DOHH2 (cell line): ENCODE results near the gene SAA1.

Experiments used
- H3F3A ChIP-seq: fragments of 200-600 bp; sonication (generic), shearing (Covaris generic); 2 replicates; pipeline ENCODE4 v1.6.0; 2016; ENCODE audit warnings: antibody characterized with exemption, mild to moderate bottlenecking; ENCODE audit not compliant: control insufficient read depth, insufficient read depth
- H3K27ac ChIP-seq: fragments of 200-600 bp; sonication (generic); 2 replicates; pipeline ENCODE4 v1.5.1; 2014; ENCODE audit warnings: low read depth, mild to moderate bottlenecking, low read length, moderate library complexity
- H3K27me3 ChIP-seq: fragments of 200-600 bp; sonication (generic); 2 replicates; pipeline ENCODE4 v1.6.1; 2014; ENCODE audit warnings: mild to moderate bottlenecking, low read length, mixed read lengths; ENCODE audit not compliant: control insufficient read depth
- H3K36me3 ChIP-seq: fragments of 200-600 bp; sonication (generic); 2 replicates; pipeline ENCODE4 v1.6.1; 2014; ENCODE audit warnings: mild to moderate bottlenecking, low read length, moderate library complexity, mixed read lengths; ENCODE audit not compliant: control insufficient read depth
- H3K4me1 ChIP-seq: fragments of 200-600 bp; sonication (generic); 2 replicates; pipeline ENCODE4 v1.6.1; 2014; ENCODE audit warnings: mild to moderate bottlenecking, low read length, mixed read lengths; ENCODE audit not compliant: control insufficient read depth
- H3K4me2 ChIP-seq: fragments of 200-600 bp; sonication (generic); 2 replicates; pipeline ENCODE4 v1.6.0; 2014; ENCODE audit warnings: mild to moderate bottlenecking, low read length, moderate library complexity
- H3K4me3 ChIP-seq: fragments of 200-600 bp; sonication (generic); 2 replicates; pipeline ENCODE4 v1.5.1; 2014; ENCODE audit warnings: mild to moderate bottlenecking, low read length, mixed read lengths
- H3K79me2 ChIP-seq: fragments of 200-600 bp; sonication (generic); 2 replicates; pipeline ENCODE4 v1.6.1; 2014; ENCODE audit warnings: mild to moderate bottlenecking, low read length, mixed read lengths; ENCODE audit not compliant: control insufficient read depth
- H3K9me2 ChIP-seq: fragments of 200-600 bp; sonication (generic); replicated peaks from 2 replicates; pipeline ENCODE4 v1.6.1; 2014; ENCODE audit warnings: mild to moderate bottlenecking, low read length, mixed read lengths; ENCODE audit not compliant: control insufficient read depth
- H3K9me3 ChIP-seq: fragments of 200-600 bp; sonication (generic); 2 replicates; pipeline ENCODE4 v1.6.1; 2014; ENCODE audit warnings: antibody characterized with exemption, low read length, mixed read lengths; ENCODE audit not compliant: control insufficient read depth, insufficient read depth
- H4K20me1 ChIP-seq: fragments of 200-600 bp; sonication (generic); 2 replicates; pipeline ENCODE4 v1.6.0; 2014; ENCODE audit warnings: low read depth, mild to moderate bottlenecking, antibody characterized with exemption, low read length, moderate library complexity; ENCODE audit not compliant: control insufficient read depth, insufficient read depth
- CTCF ChIP-seq: fragments of 200-600 bp; sonication (generic); IDR thresholded peaks from one replicate; pipeline ENCODE4 v1.5.1; 2014; ENCODE audit warnings: antibody characterized with exemption, mild to moderate bottlenecking, low read depth, low read length; ENCODE audit not compliant: poor library complexity, severe bottlenecking
- EZH2phosphoT487 ChIP-seq: fragments of 200-600 bp; sonication (generic); IDR thresholded peaks from 2 replicates; pipeline ENCODE4 v1.6.1; 2017; ENCODE audit warnings: borderline replicate concordance, mild to moderate bottlenecking, antibody characterized with exemption, low read length, moderate library complexity, mixed read lengths

SAA1 gene

GRCh38 chr11:18304745-18305144, 38.7 kb downstream of the SAA1 start:
- Histone ChIP-seq H4K20me1 (no peaks in the 10 kb centered on the region), H3K9me2 (no peaks in the 10 kb centered on the region), H3K27ac (no peak overlapping the region), H3K4me3 (no peak overlapping the region), H3K27me3 (no peaks in the 10 kb centered on the region), H3K9me3 (no peaks in the 10 kb centered on the region), H3K4me2 (no peak overlapping the region), H3K4me1 (no peaks in the 10 kb centered on the region), H3K79me2 (no peaks in the 10 kb centered on the region), H3K36me3 (peaks cover 80% of the 10 kb centered on the region), H3F3A (no peaks in the 10 kb centered on the region)
- TF ChIP-seq CTCF: no peak
- TF ChIP-seq EZH2phosphoT487: no peak

GRCh38 chr11:18307461-18308139, 41.5 kb downstream of the SAA1 start:
- H3K36me3 ChIP-seq: peaks cover 83% of the 10 kb centered on the region
- no peaks in the 10 kb centered on the region for H3K9me3 ChIP-seq
- H3K9me2 ChIP-seq: no peaks in the 10 kb centered on the region
- H3F3A ChIP-seq: 0 out of 2 replicates have a peak, but pooled peaks cover 2% of the 10 kb centered on the region
- H3K27ac ChIP-seq: no peak overlapping the region
- H3K4me3 ChIP-seq: no peak overlapping the region
- peaks cover 20% of the 10 kb centered on the region for H3K4me1 ChIP-seq
- TF ChIP-seq CTCF (no peak), EZH2phosphoT487 (no peak)
- H3K4me2 ChIP-seq: no peak overlapping the region
- H4K20me1 ChIP-seq: no peaks in the 10 kb centered on the region
- no peaks in the 10 kb centered on the region for H3K27me3 ChIP-seq
- peaks cover 8% of the 10 kb centered on the region for H3K79me2 ChIP-seq

GRCh38 chr11:18308242-18308641, 42.2 kb downstream of the SAA1 start:
- H3K4me2 ChIP-seq: no peak overlapping the region
- no peaks in the 10 kb centered on the region; the same call in 1 of the 2 replicates for H4K20me1 ChIP-seq
- H3K9me2 ChIP-seq: no peaks in the 10 kb centered on the region
- H3K27ac ChIP-seq: no peak overlapping the region
- H3K36me3 ChIP-seq: peaks cover 83% of the 10 kb centered on the region
- H3K79me2 ChIP-seq: peaks cover 15% of the 10 kb centered on the region
- peaks cover 26% of the 10 kb centered on the region for H3K4me1 ChIP-seq
- H3K9me3 ChIP-seq: no peaks in the 10 kb centered on the region
- H3K27me3 ChIP-seq: no peaks in the 10 kb centered on the region
- 0 out of 2 replicates have a peak, but pooled peaks cover 2% of the 10 kb centered on the region for H3F3A ChIP-seq
- H3K4me3 ChIP-seq: no peak overlapping the region
- no peak for TF ChIP-seq CTCF
- TF ChIP-seq EZH2phosphoT487: no peak
